NCI-H1105 (cell line): ENCODE measurements around the gene PRRX1.
A peak's percentile ranks its signal among the peaks of the same experiment; 100 is the strongest.

ENCODE experiments used
- DNase-seq: peaks from one replicate; lab custom pipeline; 2025; lab: John Stamatoyannopoulos, UW

PRRX1 gene

GRCh38 chr1:170664093-170664827, at the start of gene PRRX1:
PRRX1 (plus strand) TSS chr1:170664131; CDS start chr1:170664219, 88 bp downstream.
- DNase-seq, result no peak

- no peak for DNase-seq
These were observed 46.2 kb upstream of the PRRX1 start for GRCh38 chr1:170617591-170618330.

GRCh38 chr1:170618421-170618820, 45.5 kb upstream of the PRRX1 start:
- DNase-seq, result no peak

- peak; percentile 57 for DNase-seq
These were observed 44.5 kb upstream of the PRRX1 start for GRCh38 chr1:170619241-170620028.

- no peak for DNase-seq
These were observed 43.8 kb upstream of the PRRX1 start for GRCh38 chr1:170620164-170620563.

GRCh38 chr1:170623171-170623570, 40.8 kb upstream of the PRRX1 start:
- DNase-seq, result no peak

- no peak for DNase-seq
These were observed 39.8 kb upstream of the PRRX1 start for GRCh38 chr1:170624146-170624545.

GRCh38 chr1:170630977-170631376, 33.0 kb upstream of the PRRX1 start:
- no peak for DNase-seq

- DNase-seq, result no peak
These were observed 29.6 kb upstream of the PRRX1 start for GRCh38 chr1:170634293-170634692.

GRCh38 chr1:170634824-170635410, 29.0 kb upstream of the PRRX1 start:
- no peak for DNase-seq

- DNase-seq, result no peak
These were observed 23.4 kb upstream of the PRRX1 start for GRCh38 chr1:170640581-170640980.

GRCh38 chr1:170657275-170657853, 6.6 kb upstream of the PRRX1 start:
- DNase-seq, result peak; percentile 42

GRCh38 chr1:170659399-170660035, 4.4 kb upstream of the PRRX1 start:
- no peak for DNase-seq

GRCh38 chr1:170660281-170660713, 3.6 kb upstream of the PRRX1 start:
- DNase-seq, result no peak

GRCh38 chr1:170660871-170661645, 2.9 kb upstream of the PRRX1 start:
- no peak for DNase-seq

GRCh38 chr1:170661646-170662411, 2.1 kb upstream of the PRRX1 start:
- peak; percentile 27 for DNase-seq

GRCh38 chr1:170662561-170663403, 1.1 kb upstream of the PRRX1 start:
- no peak for DNase-seq

GRCh38 chr1:170663404-170664092, 383 bp upstream of the PRRX1 start:
- DNase-seq, result no peak
